WTC11 (cell line): ENCODE measurements around the gene FGF14. TPM values are rescaled to one million over a fixed set of nuclear protein-coding genes. Genes with fewer than 3 reads are reported as not detected.

Experiments
- AFF4 ChIP-seq: sonication (generic); formaldehyde crosslinking; IDR thresholded peaks from 2 replicates; pipeline ENCODE4 v1.8.1; 2023; ENCODE audit warnings: mild to moderate bottlenecking, missing genetic modification reagents, borderline replicate concordance
- ATF3 ChIP-seq: sonication (generic); formaldehyde crosslinking; conservative IDR thresholded peaks from 2 replicates; pipeline ENCODE4 v1.8.1; 2022; ENCODE audit warnings: mild to moderate bottlenecking, missing genetic modification reagents
- CDX4 ChIP-seq: fragments of 250-450 bp; sonication (Bioruptor Pico); IDR thresholded peaks from 2 replicates; pipeline ENCODE4 v1.9.0; 2021; ENCODE audit warnings: moderate library complexity, mild to moderate bottlenecking, inconsistent platforms, borderline replicate concordance
- CTCF ChIP-seq: fragments of 200-600 bp; IDR thresholded peaks from 2 replicates; pipeline ENCODE4 v1.8.0; 2022; ENCODE audit warnings: antibody characterized with exemption
- E2F5 ChIP-seq: sonication (generic); formaldehyde crosslinking; IDR thresholded peaks from 2 replicates; pipeline ENCODE4 v1.8.1; 2022; ENCODE audit warnings: mild to moderate bottlenecking, moderate library complexity, missing genetic modification reagents
- FOXK1 ChIP-seq: sonication (generic); formaldehyde crosslinking; IDR thresholded peaks from 2 replicates; pipeline ENCODE4 v1.8.0; 2022; ENCODE audit warnings: mild to moderate bottlenecking, moderate library complexity, missing genetic modification reagents
- GABPB1 ChIP-seq: sonication (generic); formaldehyde crosslinking; IDR thresholded peaks from 2 replicates; pipeline ENCODE4 v1.8.1; 2023; ENCODE audit warnings: mild to moderate bottlenecking, missing genetic modification reagents
- HMGXB4 ChIP-seq: sonication (generic); formaldehyde crosslinking; IDR thresholded peaks from 2 replicates; pipeline ENCODE4 v1.8.1; 2023; ENCODE audit warnings: mild to moderate bottlenecking, moderate library complexity, missing genetic modification reagents
- JUN ChIP-seq: sonication (generic); formaldehyde crosslinking; IDR thresholded peaks from 2 replicates; pipeline ENCODE4 v1.8.0; 2023; ENCODE audit warnings: mild to moderate bottlenecking, missing genetic modification reagents
- MXD4 ChIP-seq: fragments of 250-450 bp; sonication (Bioruptor Pico); IDR thresholded peaks from 2 replicates; pipeline ENCODE4 v1.8.0; 2021; ENCODE audit warnings: mild to moderate bottlenecking, moderate library complexity, borderline replicate concordance
- NFATC4 ChIP-seq: fragments of 250-450 bp; sonication (Bioruptor Pico); IDR thresholded peaks from 2 replicates; pipeline ENCODE4 v1.9.0; 2021; ENCODE audit warnings: mild to moderate bottlenecking
- PRRX2 ChIP-seq: fragments of 250-450 bp; sonication (Bioruptor Pico); IDR thresholded peaks from 2 replicates; pipeline ENCODE4 v1.8.0; 2021; ENCODE audit warnings: mild to moderate bottlenecking
- RORB ChIP-seq: fragments of 250-450 bp; sonication (Bioruptor Pico); IDR thresholded peaks from 2 replicates; pipeline ENCODE4 v1.9.0; 2021; ENCODE audit warnings: mild to moderate bottlenecking
- SMAD4 ChIP-seq: sonication (generic); formaldehyde crosslinking; IDR thresholded peaks from 2 replicates; pipeline ENCODE4 v1.8.0; 2022; ENCODE audit warnings: mild to moderate bottlenecking, missing genetic modification reagents
- SOX15 ChIP-seq: fragments of 250-450 bp; sonication (Bioruptor Pico); IDR thresholded peaks from 2 replicates; pipeline ENCODE4 v1.9.0; 2021; ENCODE audit warnings: mild to moderate bottlenecking
- TEAD4 ChIP-seq: sonication (generic); formaldehyde crosslinking; IDR thresholded peaks from 2 replicates; pipeline ENCODE4 v1.8.0; 2022; ENCODE audit warnings: mild to moderate bottlenecking, missing genetic modification reagents
- ZBTB43 ChIP-seq: sonication (generic); formaldehyde crosslinking; IDR thresholded peaks from 2 replicates; pipeline ENCODE4 v1.8.1; 2023; ENCODE audit warnings: mild to moderate bottlenecking, missing genetic modification reagents
- ZNF281 ChIP-seq: sonication (generic); formaldehyde crosslinking; IDR thresholded peaks from 2 replicates; pipeline ENCODE4 v1.8.0; 2023; ENCODE audit warnings: mild to moderate bottlenecking, missing genetic modification reagents
- ZNF317 ChIP-seq: sonication (generic); formaldehyde crosslinking; IDR thresholded peaks from 2 replicates; pipeline ENCODE4 v1.8.1; 2023; ENCODE audit warnings: low read depth, mild to moderate bottlenecking, moderate library complexity, missing genetic modification reagents, borderline replicate concordance
- ZNF423 ChIP-seq: fragments of 250-450 bp; sonication (Bioruptor Pico); IDR thresholded peaks from 2 replicates; pipeline ENCODE4 v2.1.2; 2022; ENCODE audit warnings: mild to moderate bottlenecking, moderate library complexity
- ZNF425 ChIP-seq: fragments of 250-450 bp; sonication (Bioruptor Pico); conservative IDR thresholded peaks from 2 replicates; pipeline ENCODE4 v1.9.0; 2021; ENCODE audit warnings: mild to moderate bottlenecking
- ZNF671 ChIP-seq: fragments of 250-450 bp; sonication (Bioruptor Pico); IDR thresholded peaks from 2 replicates; pipeline ENCODE4 v1.8.0; 2021; ENCODE audit warnings: mild to moderate bottlenecking
- total RNA-seq: library from RNA; stranded (reverse); gene quantifications from 3 replicates; pipeline ENCODE4 v1.2.3, GENCODE V29; 2021

The FGF14 gene
- total RNA-seq, 1 experiment from 2014 or later, result 0.28 TPM

GRCh38 chr13:101919541-101920181, 482.2 kb downstream of the FGF14 start (continued):
- TF ChIP-seq CTCF (no peak), JUN (CRISPR knock-in tag) (peak; percentile 60; the same call in 1 of the 2 replicates), ATF3 (CRISPR knock-in tag) (no peak), SMAD4 (CRISPR knock-in tag) (no peak), NFATC4 (CRISPR knock-in tag) (no peak), AFF4 (CRISPR knock-in tag) (no peak), ZNF425 (CRISPR knock-in tag) (no peak), MXD4 (CRISPR knock-in tag) (no peak), ZNF423 (CRISPR knock-in tag) (no peak), ZNF281 (0 out of 2 replicates have a peak, but pooled peaks have one; percentile 20), ZNF317 (CRISPR knock-in tag) (no peak), SOX15 (CRISPR knock-in tag) (no peak), ZBTB43 (CRISPR knock-in tag) (no peak), GABPB1 (CRISPR knock-in tag) (no peak), ZNF671 (CRISPR knock-in tag) (no peak), PRRX2 (no peak), CDX4 (CRISPR knock-in tag) (no peak), TEAD4 (CRISPR knock-in tag) (peak; percentile 57; the same call in 1 of the 2 replicates), RORB (no peak), HMGXB4 (no peak), E2F5 (CRISPR knock-in tag) (no peak), FOXK1 (CRISPR knock-in tag) (no peak)
